Measurements from ENCODE around the gene MTURN. TPM values are rescaled to one million over a fixed set of nuclear protein-coding genes. Genes with fewer than 3 reads are reported as not detected.
"Not testable (repeated sequence)": the region's sequence is repeated elsewhere in the genome, so short reads cannot be mapped to it uniquely, and the experiment has no call there.

Gene MTURN
- 100 to 1,000 TPM in 1 of 3 donors, 10 to 100 TPM in 1, 1 to 10 TPM in 1; 9.3 to 111 (median 72.0) TPM for polyA plus RNA-seq

DNA sequence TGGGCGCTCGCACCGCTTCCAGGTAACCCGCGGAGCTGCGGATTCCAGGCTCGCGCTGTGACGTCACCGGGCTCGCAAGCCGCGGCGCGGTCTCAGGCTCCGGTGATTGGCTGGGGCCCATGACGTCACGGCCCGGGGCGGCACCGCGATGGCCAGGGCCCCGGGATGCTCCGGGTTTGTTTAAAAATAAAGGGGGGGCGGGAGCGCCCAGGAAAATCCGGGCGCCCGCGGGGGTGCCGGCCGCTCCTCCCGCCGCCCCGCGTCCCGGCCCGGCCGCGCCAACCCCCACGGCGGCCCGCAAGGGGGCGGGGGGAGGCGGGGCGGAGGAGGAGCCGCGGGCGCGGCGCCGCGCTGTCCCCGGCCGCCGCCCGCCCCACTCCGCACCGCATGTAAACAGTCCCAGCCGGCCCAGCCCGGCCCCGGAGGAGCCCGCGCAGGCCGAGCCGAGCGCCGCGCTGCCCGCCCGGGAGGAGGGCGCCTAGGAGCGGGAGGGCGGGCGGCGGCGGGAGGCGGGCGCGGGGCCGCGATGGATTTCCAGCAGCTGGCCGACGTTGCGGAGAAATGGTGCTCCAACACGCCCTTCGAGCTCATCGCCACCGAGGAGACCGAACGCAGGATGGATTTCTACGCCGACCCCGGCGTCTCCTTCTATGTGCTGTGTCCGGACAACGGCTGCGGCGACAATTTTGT lies at the start of gene MTURN:
TSS of gene MTURN (plus strand) at position 376 of the 690 bp plus-strand sequence. CDS start at position 527, 151 bp downstream.
- peak within 1 kb of the TSS; percentile 35 for H3K27ac ChIP-seq (ENCODE audit: low read depth, low read length)
- 0% methylated on average over 75 to 99 of the region's 99 CpGs for WGBS, 3 donors

- H3K27ac ChIP-seq (ENCODE audit: low read depth, low read length) = no peak overlapping the region
Observed at GRCh38 chr7:30086529-30086928, 48.3 kb upstream of the MTURN start.

DNA sequence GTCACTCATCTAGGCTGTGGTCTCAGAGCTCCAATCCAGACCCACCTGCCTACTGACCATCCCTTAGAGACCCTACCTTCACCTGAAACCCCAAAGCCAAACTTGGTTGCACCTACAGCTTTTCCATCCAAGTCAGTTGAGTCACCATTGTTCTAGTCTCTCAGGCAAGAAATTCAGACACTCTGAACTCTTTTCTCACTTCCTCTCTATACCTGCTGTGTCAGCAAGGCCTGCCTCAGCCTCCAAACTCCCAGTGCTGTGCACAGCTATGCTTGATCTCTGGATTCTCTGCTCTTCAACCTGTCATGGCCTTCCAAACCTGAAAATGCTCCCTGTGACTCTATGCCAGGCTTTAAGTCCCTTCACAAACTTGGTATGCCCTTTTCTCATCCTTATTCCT lies 47.4 kb upstream of the MTURN start:
- no peak overlapping the region for H3K27ac ChIP-seq (ENCODE audit: low read depth, low read length)

- no peak overlapping the region for H3K27ac ChIP-seq (ENCODE audit: low read depth, low read length)
Observed at GRCh38 chr7:30088362-30088761, 46.4 kb upstream of the MTURN start.

DNA sequence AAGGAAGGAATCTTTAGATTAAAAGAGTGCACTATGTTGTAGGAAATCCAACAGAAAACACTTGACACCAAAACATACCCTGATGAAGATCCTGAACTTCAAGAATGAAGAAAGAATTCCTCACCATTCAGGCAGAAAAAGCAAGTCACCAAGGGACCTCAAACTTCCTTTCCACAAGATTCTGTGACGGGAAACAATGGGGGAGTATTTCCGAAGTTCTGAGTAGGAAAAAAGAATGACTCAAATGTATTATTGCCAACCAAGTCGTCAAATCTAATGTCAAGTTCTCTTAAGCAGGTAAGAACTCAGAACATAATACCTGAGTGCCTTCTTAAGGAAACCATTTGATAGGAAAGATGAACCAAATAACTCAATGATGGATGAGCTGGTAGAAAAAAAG lies 44.7 kb upstream of the MTURN start:
- no peak overlapping the region for H3K27ac ChIP-seq (ENCODE audit: low read depth, low read length)
- 29 to 83% (median 33%) methylated on average over 3 of the region's 3 CpGs for WGBS, 3 donors

GRCh38 chr7:30091491-30091912 lies 43.3 kb upstream of the MTURN start:
- no peak overlapping the region for H3K27ac ChIP-seq (ENCODE audit: low read depth, low read length)
- WGBS, 3 donors = 62 to 73% (median 67%) methylated on average over 2 of the region's 2 CpGs

GRCh38 chr7:30091987-30092386 lies 42.8 kb upstream of the MTURN start:
- 69 to 82% (median 77%) methylated on average over 5 of the region's 5 CpGs for WGBS, 3 donors
- no peak overlapping the region for H3K27ac ChIP-seq (ENCODE audit: low read depth, low read length)

DNA sequence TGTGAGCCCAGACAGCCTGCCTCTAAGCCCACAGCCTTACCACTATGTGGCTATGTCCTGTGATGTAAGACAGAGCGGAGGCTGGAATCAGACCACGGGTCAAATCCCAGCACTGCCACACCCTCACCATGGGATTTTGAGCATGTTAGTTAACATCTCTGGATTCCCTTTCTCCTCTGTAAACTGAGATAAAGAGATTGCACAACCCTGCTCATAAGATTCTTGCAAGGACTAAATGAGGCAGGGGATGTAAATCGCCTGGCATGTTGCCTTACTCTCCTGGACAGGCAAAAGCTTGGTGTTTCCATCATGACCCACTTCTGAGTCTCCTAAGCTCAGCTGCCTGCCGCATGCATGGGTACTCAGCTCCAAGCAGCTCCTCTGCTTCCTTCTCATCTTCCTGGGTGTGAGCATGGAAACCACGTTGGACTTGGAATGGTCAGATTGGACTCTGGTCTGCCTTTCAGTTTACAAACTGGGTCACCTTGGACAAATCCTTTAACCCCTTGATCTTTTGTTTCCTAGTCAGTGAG lies 41.3 kb upstream of the MTURN start:
- no peak overlapping the region for H3K27ac ChIP-seq (ENCODE audit: low read depth, low read length)
- 60 to 81% (median 62%) methylated on average over 5 of the region's 5 CpGs for WGBS, 3 donors

DNA sequence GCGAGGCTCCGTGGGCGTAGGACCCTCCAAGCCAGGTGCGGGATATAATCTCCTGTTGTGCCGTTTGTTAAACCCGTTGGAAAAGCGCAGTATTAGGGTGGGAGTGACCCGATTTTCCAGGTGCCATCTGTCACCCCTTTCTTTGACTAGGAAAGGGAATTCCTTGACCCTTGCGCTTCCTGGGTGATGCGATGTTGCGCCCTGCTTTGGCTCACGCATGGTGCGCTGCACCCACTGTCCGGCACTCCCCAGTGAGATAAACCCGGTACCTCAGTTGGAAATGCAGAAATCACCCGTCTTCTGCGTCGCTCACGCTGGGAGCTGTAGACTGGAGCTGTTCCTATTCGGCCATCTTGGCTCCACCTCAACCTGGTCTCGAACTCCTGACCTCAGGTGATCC lies 36.2 kb upstream of the MTURN start:
- not testable (repeated sequence) for H3K27ac ChIP-seq (ENCODE audit: low read depth, low read length)
- WGBS, 3 donors = 94 to 97% (median 95%) methylated on average over 21 of the region's 21 CpGs

GRCh38 chr7:30102281-30102680 lies 32.5 kb upstream of the MTURN start:
- 72 to 89% (median 87%) methylated on average over 3 of the region's 3 CpGs for WGBS, 3 donors
- no peak overlapping the region for H3K27ac ChIP-seq (ENCODE audit: low read depth, low read length)

DNA sequence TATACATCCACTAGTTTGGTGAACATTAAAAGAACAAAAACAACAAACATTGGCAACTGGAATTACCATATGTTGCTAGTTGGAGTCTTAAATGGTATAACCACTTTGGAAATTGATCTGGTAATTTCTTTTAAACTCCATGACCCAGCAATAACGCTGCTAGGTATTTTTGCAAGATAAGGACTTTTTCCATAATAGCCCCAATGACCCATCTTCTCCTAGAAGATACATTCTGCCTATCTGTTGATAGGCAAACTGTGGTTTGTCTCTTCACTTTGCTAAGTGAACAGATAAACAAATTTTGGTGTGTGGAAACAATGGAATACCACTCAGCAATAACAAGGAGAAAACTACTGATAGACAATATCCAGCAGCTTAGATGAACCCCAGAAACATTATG lies 30.6 kb upstream of the MTURN start:
- WGBS, 3 donors = 85 to 89% (median 86%) methylated on average over 1 of the region's 1 CpG
- no peak overlapping the region for H3K27ac ChIP-seq (ENCODE audit: low read depth, low read length)

- WGBS, 3 donors = 91 to 99% (median 94%) methylated on average over 5 of the region's 5 CpGs
Observed at GRCh38 chr7:30112103-30112713, 22.6 kb upstream of the MTURN start.

DNA sequence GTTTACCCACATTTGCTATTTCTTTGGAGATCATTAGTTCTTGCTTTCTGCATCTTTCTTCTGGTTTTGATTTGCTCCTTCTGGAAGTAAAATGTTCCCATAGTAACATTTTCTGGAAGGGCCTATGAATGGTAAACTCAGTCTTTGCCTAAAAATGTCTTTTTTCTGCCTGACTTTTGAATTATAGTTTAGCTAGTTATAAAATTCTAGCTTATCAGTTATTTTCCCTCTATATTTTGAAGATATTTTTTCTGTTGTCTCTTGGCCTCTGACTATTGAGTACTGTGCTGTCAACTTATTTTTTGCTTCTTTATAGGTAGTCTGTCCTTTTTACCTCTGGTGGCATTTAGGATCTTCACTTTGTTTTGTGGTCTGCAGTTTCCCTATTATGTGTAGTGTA lies 21.6 kb upstream of the MTURN start:
- H3K27ac ChIP-seq (ENCODE audit: low read depth, low read length) = no peak overlapping the region

More at GRCh38 chr7:30112103-30112713, 22.6 kb upstream of the MTURN start:
- no peak overlapping the region for H3K27ac ChIP-seq (ENCODE audit: low read depth, low read length)

- H3K27ac ChIP-seq (ENCODE audit: low read depth, low read length) = no peak overlapping the region
- 57 to 64% (median 62%) methylated on average over 3 of the region's 3 CpGs for WGBS, 3 donors
Observed at GRCh38 chr7:30114536-30115238, 20.1 kb upstream of the MTURN start.

- 87 to 90% (median 88%) methylated on average over 29 to 34 of the region's 34 CpGs for WGBS, 3 donors
- no peak overlapping the region for H3K27ac ChIP-seq (ENCODE audit: low read depth, low read length)
Observed at GRCh38 chr7:30115709-30116297, 19.0 kb upstream of the MTURN start.

DNA sequence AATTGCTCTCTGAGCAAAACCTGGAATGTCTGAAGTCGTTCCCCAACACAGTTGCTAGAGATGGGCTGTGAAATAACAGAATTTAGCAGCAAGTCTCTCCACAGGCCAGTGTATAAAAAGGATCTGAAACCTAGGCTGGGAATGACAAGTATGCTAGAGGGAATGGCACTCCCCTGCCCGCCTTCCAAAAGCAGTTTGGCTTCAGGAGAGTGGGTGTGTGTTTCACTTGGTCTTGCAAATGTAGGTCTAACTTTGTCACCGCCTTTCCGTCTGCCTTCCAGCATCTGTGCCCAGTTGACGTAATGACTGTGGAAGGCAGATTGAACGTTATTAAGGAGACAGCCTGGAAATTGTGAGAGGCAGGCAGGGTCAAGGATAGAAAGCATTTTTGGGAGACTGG lies 18.0 kb upstream of the MTURN start:
- no peak overlapping the region for H3K27ac ChIP-seq (ENCODE audit: low read depth, low read length)
- WGBS, 3 donors = 60 to 75% (median 61%) methylated on average over 6 of the region's 6 CpGs

GRCh38 chr7:30117896-30118295 lies 16.9 kb upstream of the MTURN start:
- 74 to 90% (median 80%) methylated on average over 4 of the region's 4 CpGs for WGBS, 3 donors

GRCh38 chr7:30119890-30120577 lies 14.8 kb upstream of the MTURN start:
- no peak overlapping the region for H3K27ac ChIP-seq (ENCODE audit: low read depth, low read length)
- WGBS, 3 donors = 80 to 85% (median 84%) methylated on average over 4 of the region's 4 CpGs

More at GRCh38 chr7:30117896-30118295, 16.9 kb upstream of the MTURN start:
- no peak overlapping the region for H3K27ac ChIP-seq (ENCODE audit: low read depth, low read length)
